ENCODE data around the gene CHD5.

CHD5 gene

GRCh38 chr1:6090996-6091822 lies 88.9 kb downstream of the CHD5 start:
- TF ChIP-seq GATA2 (IDR thresholded peaks at IDR 0.05; ENCODE audit: low read depth, low read length) (no peak), GATA3 (IDR thresholded peaks at IDR 0.05; ENCODE audit: low read depth, low read length) (no peak)

DNA sequence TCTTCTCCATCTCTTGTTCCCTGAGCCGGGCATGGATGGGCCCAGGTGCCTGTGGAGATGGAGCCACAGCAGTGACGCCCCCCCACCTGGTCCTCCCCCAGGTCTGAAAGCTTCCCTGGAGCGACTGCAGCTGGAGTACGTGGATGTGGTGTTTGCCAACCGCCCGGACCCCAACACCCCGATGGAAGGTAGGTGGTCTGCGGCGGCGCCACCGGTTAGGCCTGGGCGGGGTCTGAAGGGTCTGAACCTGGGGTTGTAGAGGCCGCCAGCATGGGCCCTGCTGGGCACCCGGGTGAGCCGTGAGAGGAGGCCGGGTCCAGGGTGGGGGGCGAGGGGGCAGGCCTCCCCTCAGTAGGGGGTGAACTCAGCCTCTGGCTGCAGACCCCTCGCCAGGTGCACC lies 89.8 kb downstream of the CHD5 start:
- TF ChIP-seq GATA2 (IDR thresholded peaks at IDR 0.05; ENCODE audit: low read depth, low read length) (no peak), GATA3 (IDR thresholded peaks at IDR 0.05; ENCODE audit: low read depth, low read length) (no peak)

GRCh38 chr1:6088956-6089355 lies 91.2 kb downstream of the CHD5 start:
- TF ChIP-seq GATA3 (IDR thresholded peaks at IDR 0.05; ENCODE audit: low read depth, low read length) (no peak), GATA2 (IDR thresholded peaks at IDR 0.05; ENCODE audit: low read depth, low read length) (no peak)

DNA sequence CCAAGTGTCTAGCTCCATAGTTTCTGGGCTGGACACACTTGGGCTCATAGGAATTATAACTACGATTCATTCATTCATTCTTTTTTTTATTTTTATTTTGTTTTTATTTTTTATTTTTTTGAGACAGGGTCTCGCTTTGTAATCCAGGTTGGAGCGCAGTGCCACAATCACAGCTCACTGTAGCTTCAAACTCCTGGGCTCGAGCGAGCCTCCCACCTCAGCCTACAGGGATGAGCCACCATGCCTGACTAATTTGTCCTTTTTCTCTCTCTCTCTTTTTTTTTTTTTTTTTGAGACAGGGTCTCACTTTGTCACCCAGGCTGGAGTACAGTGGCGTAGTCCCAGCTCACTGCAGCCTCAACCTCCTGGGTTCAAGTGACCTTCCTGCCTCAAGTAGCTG lies 92.2 kb downstream of the CHD5 start:
- TF ChIP-seq GATA2 (IDR thresholded peaks at IDR 0.05; ENCODE audit: low read depth, low read length) (no peak), GATA3 (IDR thresholded peaks at IDR 0.05; ENCODE audit: low read depth, low read length) (no peak)

- TF ChIP-seq GATA3 (IDR thresholded peaks at IDR 0.05; ENCODE audit: low read depth, low read length) (no peak), GATA2 (IDR thresholded peaks at IDR 0.05; ENCODE audit: low read depth, low read length) (no peak)
Measured at GRCh38 chr1:6087377-6087772, 92.7 kb downstream of the CHD5 start.

DNA sequence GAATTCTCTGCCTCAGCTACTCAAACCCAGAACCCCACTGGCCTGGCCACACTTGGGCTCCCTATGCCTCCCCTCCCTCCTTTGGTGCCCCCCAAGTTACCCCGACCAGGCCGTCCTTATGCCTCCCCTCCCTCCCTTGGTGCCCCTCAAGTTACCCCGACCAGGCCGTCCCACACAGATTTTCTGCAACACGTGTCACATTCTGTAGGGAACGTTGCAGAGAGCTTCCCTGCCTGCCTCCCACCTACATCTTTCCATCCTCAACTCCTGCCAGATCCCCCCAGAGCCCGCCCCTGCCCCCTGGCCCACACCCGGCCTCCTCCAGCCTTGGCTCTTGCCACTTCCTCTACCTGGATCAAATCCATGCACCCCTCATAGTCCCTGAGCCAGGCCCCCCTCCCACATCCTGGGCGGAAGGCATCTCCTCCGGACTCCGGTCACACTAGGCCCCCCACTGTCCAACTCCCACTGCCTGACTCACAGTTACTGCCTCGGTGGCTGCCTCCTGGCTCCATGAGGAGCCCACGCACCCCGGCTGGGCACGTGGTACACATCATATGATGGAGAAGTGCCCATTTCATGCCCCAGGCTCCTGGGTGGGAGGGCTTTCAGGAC lies 93.3 kb downstream of the CHD5 start:
- TF ChIP-seq GATA3 (IDR thresholded peaks at IDR 0.05; ENCODE audit: low read depth, low read length) (no peak), GATA2 (IDR thresholded peaks at IDR 0.05; ENCODE audit: low read depth, low read length) (no peak)

GRCh38 chr1:6086358-6086757 lies 93.8 kb downstream of the CHD5 start:
- TF ChIP-seq GATA2 (IDR thresholded peaks at IDR 0.05; ENCODE audit: low read depth, low read length): no peak
- no peak for TF ChIP-seq GATA3 (IDR thresholded peaks at IDR 0.05; ENCODE audit: low read depth, low read length)

GRCh38 chr1:6085666-6086065 lies 94.5 kb downstream of the CHD5 start:
- TF ChIP-seq GATA2 (IDR thresholded peaks at IDR 0.05; ENCODE audit: low read depth, low read length) (no peak), GATA3 (IDR thresholded peaks at IDR 0.05; ENCODE audit: low read depth, low read length) (no peak)

- no peak for TF ChIP-seq GATA2 (IDR thresholded peaks at IDR 0.05; ENCODE audit: low read depth, low read length)
- TF ChIP-seq GATA3 (IDR thresholded peaks at IDR 0.05; ENCODE audit: low read depth, low read length): no peak
Measured at GRCh38 chr1:6084781-6085495, 95.2 kb downstream of the CHD5 start.

GRCh38 chr1:6083801-6084446 lies 96.2 kb downstream of the CHD5 start:
- TF ChIP-seq GATA2 (IDR thresholded peaks at IDR 0.05; ENCODE audit: low read depth, low read length): no peak
- no peak for TF ChIP-seq GATA3 (IDR thresholded peaks at IDR 0.05; ENCODE audit: low read depth, low read length)

- TF ChIP-seq GATA3 (IDR thresholded peaks at IDR 0.05; ENCODE audit: low read depth, low read length) (no peak), GATA2 (IDR thresholded peaks at IDR 0.05; ENCODE audit: low read depth, low read length) (no peak)
Measured at GRCh38 chr1:6083385-6083784, 96.7 kb downstream of the CHD5 start.

DNA sequence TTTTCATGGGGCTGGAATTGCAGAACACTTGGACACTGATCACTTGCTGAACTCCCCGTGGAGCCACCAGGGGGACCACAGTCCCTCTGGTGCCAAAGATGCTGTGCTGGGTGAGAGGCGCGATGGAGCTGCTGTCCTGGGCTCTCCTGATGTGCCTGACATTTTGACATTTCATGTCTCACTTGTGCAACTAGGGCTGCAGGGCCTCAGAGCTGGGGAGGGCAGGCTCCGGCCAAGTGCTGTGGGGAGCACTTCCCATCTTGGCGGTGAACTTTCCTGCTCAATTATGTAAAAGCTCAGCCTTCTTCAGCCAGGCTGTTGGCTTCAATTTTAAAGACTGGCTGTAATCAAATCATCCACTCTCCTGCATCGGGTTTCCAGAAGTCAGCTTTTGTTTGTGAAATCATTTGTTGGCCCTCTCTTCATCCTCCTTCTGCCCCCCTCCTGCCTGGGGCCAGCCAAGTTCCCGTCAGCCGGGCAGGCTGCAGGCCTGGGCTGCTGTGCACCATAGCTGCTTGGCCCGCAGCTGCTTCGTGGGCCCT lies 97.6 kb downstream of the CHD5 start:
- TF ChIP-seq GATA3 (IDR thresholded peaks at IDR 0.05; ENCODE audit: low read depth, low read length): no peak
- no peak for TF ChIP-seq GATA2 (IDR thresholded peaks at IDR 0.05; ENCODE audit: low read depth, low read length)

DNA sequence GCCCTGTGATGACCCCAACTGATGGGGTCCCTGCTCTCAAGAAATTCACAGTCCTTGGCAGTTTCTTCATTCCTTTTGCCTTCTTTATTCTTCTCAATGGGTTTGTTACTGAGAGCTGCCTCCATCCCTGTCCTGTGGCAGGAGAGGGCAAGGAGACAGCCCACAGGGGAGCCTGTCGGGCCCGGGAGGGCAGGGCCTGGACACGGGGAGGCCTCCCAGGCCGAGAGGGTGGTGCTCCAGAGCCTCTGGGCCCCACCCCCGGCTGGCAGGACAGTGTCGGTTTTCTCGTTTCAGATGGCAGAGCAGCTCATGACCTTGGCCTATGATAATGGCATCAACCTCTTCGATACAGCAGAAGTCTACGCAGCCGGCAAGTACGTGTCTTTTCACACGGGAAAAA lies 98.2 kb downstream of the CHD5 start:
- TF ChIP-seq GATA2 (IDR thresholded peaks at IDR 0.05; ENCODE audit: low read depth, low read length) (no peak), GATA3 (IDR thresholded peaks at IDR 0.05; ENCODE audit: low read depth, low read length) (no peak)

DNA sequence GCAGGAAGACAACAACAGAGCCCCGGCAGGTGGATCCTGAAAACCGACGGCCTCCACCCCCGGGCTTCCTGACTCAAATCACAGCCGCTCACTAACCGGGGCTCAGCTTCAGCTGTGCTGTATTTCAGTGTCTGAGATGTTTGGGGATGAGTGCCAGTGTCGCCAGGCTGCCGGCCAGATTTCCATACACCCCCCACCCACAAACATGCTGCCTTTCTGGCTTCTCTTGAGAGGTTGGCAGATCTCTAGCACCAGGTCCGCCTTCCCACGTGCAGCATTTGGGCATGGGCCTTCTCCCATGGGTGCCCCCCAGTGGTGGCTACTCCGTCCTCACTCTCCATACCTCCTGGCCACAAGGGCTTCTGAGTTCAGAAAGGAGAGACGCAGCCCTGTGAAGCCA lies 99.7 kb downstream of the CHD5 start:
- TF ChIP-seq GATA3 (IDR thresholded peaks at IDR 0.05; ENCODE audit: low read depth, low read length): no peak
- no peak for TF ChIP-seq GATA2 (IDR thresholded peaks at IDR 0.05; ENCODE audit: low read depth, low read length)

Measured in SH-SY5Y (cell line).